GM12878 (cell line): Measurements from ENCODE around the gene JAKMIP1.

Source experiments
- BACH1 ChIP-seq: fragments of 450-650 bp; IDR thresholded peaks from 2 replicates; pipeline ENCODE4 v1.6.1; 2017; ENCODE audit warnings: mild to moderate bottlenecking, borderline replicate concordance
- CHD2 ChIP-seq: IDR thresholded peaks from 2 replicates; pipeline ENCODE4 v1.6.1; 2011; ENCODE audit warnings: low read depth, low read length, improper control_type of control experiment, borderline replicate concordance
- CTCF ChIP-seq, 3 experiments: IDR thresholded peaks in 2 of 3; conservative IDR thresholded peaks in 1 of 3; 2 replicates each; pipeline ENCODE4 v1.5.1; 2011; ENCODE audit warnings: low read depth in 3 of 3, low read length in 3 of 3, mild to moderate bottlenecking in 3 of 3, control low read depth in 2 of 3, moderate library complexity in 2 of 3, inconsistent platforms in 1 of 3, mixed read lengths in 1 of 3; ENCODE audit not compliant: control insufficient read depth in 2 of 3, insufficient read depth in 1 of 3; ENCODE audit errors: extremely low read depth in 1 of 3
- EP300 ChIP-seq, 2 experiments: fragments of 150-350 bp in 1 of 2; IDR thresholded peaks; 2 replicates each; pipeline ENCODE4 v1.6.1; 2011 to 2012; ENCODE audit warnings: low read depth in 2 of 2, low read length in 2 of 2, borderline replicate concordance in 1 of 2, improper control_type of control experiment in 1 of 2, inconsistent platforms in 1 of 2; ENCODE audit not compliant: control insufficient read depth in 1 of 2
- EZH2 ChIP-seq: IDR thresholded peaks from 2 replicates; pipeline ENCODE4 v1.6.1; 2012; ENCODE audit warnings: low read depth, mild to moderate bottlenecking, control low read depth, inconsistent platforms, low read length, borderline replicate concordance; ENCODE audit not compliant: control insufficient read depth
- LARP7 ChIP-seq: fragments of 450-650 bp; IDR thresholded peaks from 2 replicates; pipeline ENCODE4 v1.6.1; 2017; ENCODE audit warnings: mild to moderate bottlenecking
- PAX5 ChIP-seq: IDR thresholded peaks from 2 replicates; pipeline ENCODE4 v1.6.1; 2011; ENCODE audit warnings: low read depth, low read length, borderline replicate concordance
- PML ChIP-seq: IDR thresholded peaks from 2 replicates; pipeline ENCODE4 v1.6.1; 2012; ENCODE audit warnings: low read length, inconsistent platforms
- POLR2A ChIP-seq: IDR thresholded peaks from 2 replicates; pipeline ENCODE4 v1.6.1; 2011; ENCODE audit warnings: low read depth, mild to moderate bottlenecking, low read length
- RAD21 ChIP-seq: IDR thresholded peaks from 2 replicates; pipeline ENCODE4 v1.6.1; 2011; ENCODE audit warnings: mild to moderate bottlenecking, low read depth, low read length, moderate library complexity; ENCODE audit not compliant: insufficient read depth
- SP1 ChIP-seq: IDR thresholded peaks from one replicate; pipeline ENCODE4 v1.6.1; 2011; ENCODE audit warnings: low read depth, low read length
- STAT1 ChIP-seq: fragments of 450-650 bp; conservative IDR thresholded peaks from 2 replicates; pipeline ENCODE4 v1.6.1; 2014; ENCODE audit warnings: antibody characterized with exemption, mild to moderate bottlenecking
- TAF1 ChIP-seq: IDR thresholded peaks from 2 replicates; pipeline ENCODE4 v1.6.1; 2011; ENCODE audit warnings: mild to moderate bottlenecking, low read depth, low read length, borderline replicate concordance

- TF ChIP-seq BACH1 (no peak; the same call in 1 of the 2 replicates), POLR2A (peak; percentile 78), EP300 (IDR thresholded peaks at IDR 0.05; ENCODE audit: borderline replicate concordance in 1 of 2, control insufficient read depth in 1 of 2, low read depth in 2 of 2, low read length in 2 of 2) (peak; percentile 97 to 98), PML (peak; percentile 85), STAT1 (no peak), TAF1 (peak; percentile 83), EZH2 (no peak), CTCF (IDR thresholded peaks at IDR 0.05 in 2 of 3, conservative IDR thresholded peaks at IDR 0.05 in 1 of 3; ENCODE audit: control insufficient read depth in 2 of 3, extremely low read depth in 1 of 3, insufficient read depth in 1 of 3, low read depth in 3 of 3, low read length in 3 of 3) (no peak), CHD2 (peak; percentile 81; the same call in 1 of the 2 replicates), SP1 (peak; percentile 62), PAX5 (peak; percentile 88; the same call in 1 of the 2 replicates), LARP7 (no peak), RAD21 (no peak)
Observed at GRCh38 chr4:6183740-6184139, 16.6 kb downstream of the JAKMIP1 start.
